IPS-NIHi11 (cell line): Measurements from ENCODE around the gene DNAH10.
"Not testable (repeated sequence)": the region's sequence is repeated elsewhere in the genome, so short reads cannot be mapped to it uniquely, and the experiment has no call there.

Experiments used
- DNase-seq: peaks from one replicate; pipeline ENCODE4 v3.0.0; 2012; ENCODE audit warnings: mixed read lengths, low spot score

Gene DNAH10

GRCh38 chr12:123934829-123935228 is 172.7 kb downstream of the DNAH10 start:
- no peak for DNase-seq

GRCh38 chr12:123935956-123936355 is 173.9 kb downstream of the DNAH10 start:
- no peak for DNase-seq

- DNase-seq = no peak
These were observed 174.4 kb downstream of the DNAH10 start for GRCh38 chr12:123936471-123936870.

- DNase-seq = no peak
These were observed 175.0 kb downstream of the DNAH10 start for GRCh38 chr12:123936956-123937706.

GRCh38 chr12:123937707-123938591 is 175.8 kb downstream of the DNAH10 start:
- no peak for DNase-seq

- peak; percentile 77 for DNase-seq
These were observed 176.8 kb downstream of the DNAH10 start for GRCh38 chr12:123938679-123939480.

GRCh38 chr12:123939716-123940626 is 177.9 kb downstream of the DNAH10 start:
- DNase-seq = no peak

- DNase-seq = no peak
These were observed 178.5 kb downstream of the DNAH10 start for GRCh38 chr12:123940627-123940966.

- no peak for DNase-seq
These were observed 178.9 kb downstream of the DNAH10 start for GRCh38 chr12:123941000-123941399.

- DNase-seq = no peak
These were observed 179.6 kb downstream of the DNAH10 start for GRCh38 chr12:123941624-123942237.

GRCh38 chr12:123942238-123942653 is 180.1 kb downstream of the DNAH10 start:
- no peak for DNase-seq

- DNase-seq = no peak
These were observed 181.0 kb downstream of the DNAH10 start for GRCh38 chr12:123942911-123943648.

GRCh38 chr12:123943816-123944215 is 181.7 kb downstream of the DNAH10 start:
- no peak for DNase-seq

GRCh38 chr12:123944696-123945095 is 182.6 kb downstream of the DNAH10 start:
- DNase-seq = no peak

- DNase-seq = no peak
These were observed 183.4 kb downstream of the DNAH10 start for GRCh38 chr12:123945287-123946151.

- DNase-seq = no peak
These were observed 184.0 kb downstream of the DNAH10 start for GRCh38 chr12:123946152-123946515.

GRCh38 chr12:123946516-123947505 is 184.7 kb downstream of the DNAH10 start:
- not testable (repeated sequence) for DNase-seq

GRCh38 chr12:123947531-123947930 is 185.4 kb downstream of the DNAH10 start:
- not testable (repeated sequence) for DNase-seq
